Esophagus squamous epithelium (tissue), 4 donors: ENCODE results near the gene TMEM269.

ENCODE experiments used
- CTCF ChIP-seq, 6 experiments: fragments of 450-650 bp in 4 of 6; fragments of 200-600 bp in 2 of 6; sonication (generic) in 2 of 6; IDR thresholded peaks; one replicate each; pipeline ENCODE4 v1.5.1; 2016 to 2019; ENCODE audit warnings: antibody characterized with exemption in 6 of 6, mild to moderate bottlenecking in 4 of 6, moderate library complexity in 4 of 6
- POLR2A ChIP-seq, 4 donors: fragments of 450-650 bp; IDR thresholded peaks; one replicate each; pipeline ENCODE4 v1.6.1; 2017; ENCODE audit warnings: antibody characterized with exemption in 4 of 4, mild to moderate bottlenecking in 4 of 4, moderate library complexity in 3 of 4

- TF ChIP-seq POLR2A (IDR thresholded peaks at IDR 0.05) (no peak), CTCF (IDR thresholded peaks at IDR 0.05) (no peak)
These were observed 1.3 kb downstream of the TMEM269 start for GRCh38 chr1:42786097-42786496.
